T-cell (primary cell): ENCODE measurements around the gene PECR. TPM values are rescaled to one million over a fixed set of nuclear protein-coding genes. Genes with fewer than 3 reads are reported as not detected.

Experiments
- ATAC-seq, 4 experiments: fragments of 200-7000 bp in 3 of 4; fragments of 150-1000 bp in 1 of 4; cut with Tn5 transposase; replicated peaks in 1 of 4; 1 replicate in 3 of 4; 2 replicates in 1 of 4; pipeline ENCODE4 v1.10.0; 2021; ENCODE audit warnings: moderate library complexity in 3 of 4, mild to moderate bottlenecking in 2 of 4, moderate number of reproducible peaks in 1 of 4
- CTCF ChIA-PET, 2 donors: fragments of 300-600 bp; sonication (Branson Sonifier 250); formaldehyde crosslinking; loops; one replicate each; lab custom pipeline; 2022; ENCODE audit warnings: antibody characterized with exemption in 2 of 2; lab: Charles Lee
- POLR2A ChIA-PET, 2 donors: fragments of 300-600 bp; sonication (Branson Sonifier 250); formaldehyde crosslinking; loops; one replicate each; lab custom pipeline; 2022; ENCODE audit warnings: antibody characterized with exemption in 2 of 2; lab: Charles Lee
- DNase-seq, 35 experiments: peaks; one replicate each; pipeline versions ENCODE4 v3.0.0 to v3.0.0-alpha.2; 2013 to 2023
- H3K27ac ChIP-seq: one replicate; pipeline ENCODE4 v1.5.1; 2013; ENCODE audit warnings: low read length
- H3K27me3 ChIP-seq, 2 experiments: replicated peaks in 1 of 2; 1 replicate in 1 of 2; 2 replicates in 1 of 2; pipeline versions ENCODE4 v1.6.1 to v1.7.0; 2013; ENCODE audit warnings: low read length in 1 of 2, mixed read lengths in 1 of 2; ENCODE audit not compliant: control insufficient read depth in 2 of 2, insufficient read depth in 2 of 2; ENCODE audit errors: extremely low read depth in 1 of 2
- H3K36me3 ChIP-seq, 2 donors: 1 replicate in 1 of 2; 2 replicates in 1 of 2; pipeline versions ENCODE4 v1.6.1 to v1.7.0; 2013; ENCODE audit warnings: low read length in 1 of 2; ENCODE audit not compliant: control insufficient read depth in 2 of 2, insufficient read depth in 1 of 2; ENCODE audit errors: extremely low read depth in 1 of 2
- H3K4me1 ChIP-seq, 2 experiments: 1 replicate in 1 of 2; 2 replicates in 1 of 2; pipeline versions ENCODE4 v1.6.1 to v1.7.0; 2013; ENCODE audit warnings: low read length in 2 of 2, mixed read lengths in 1 of 2; ENCODE audit not compliant: insufficient read depth in 2 of 2, control insufficient read depth in 1 of 2; ENCODE audit errors: extremely low read depth in 1 of 2
- H3K4me3 ChIP-seq, 2 donors: 1 replicate in 1 of 2; 2 replicates in 1 of 2; pipeline versions ENCODE4 v1.5.1 to v1.7.0; 2013; ENCODE audit warnings: mild to moderate bottlenecking in 2 of 2, low read length in 1 of 2, moderate library complexity in 1 of 2; ENCODE audit not compliant: control insufficient read depth in 1 of 2; ENCODE audit errors: extremely low read depth in 1 of 2
- H3K9me3 ChIP-seq: 2 replicates; pipeline ENCODE4 v1.7.0; 2013
- H3K27ac Mint-ChIP-seq, 2 donors: one replicate each; pipeline ENCODE4 v1.8.0; 2020 to 2021; ENCODE audit warnings: mild to moderate bottlenecking in 2 of 2, mixed read lengths in 2 of 2
- H3K27me3 Mint-ChIP-seq, 2 donors: one replicate each; pipeline ENCODE4 v1.8.0; 2021 to 2022; ENCODE audit warnings: mixed read lengths in 2 of 2
- H3K36me3 Mint-ChIP-seq: one replicate; pipeline ENCODE4 v1.8.0; 2021; ENCODE audit warnings: mixed read lengths
- H3K4me1 Mint-ChIP-seq, 3 donors: one replicate each; pipeline ENCODE4 v1.8.0; 2020 to 2022; ENCODE audit warnings: mixed read lengths in 3 of 3, mild to moderate bottlenecking in 1 of 3
- H3K4me3 Mint-ChIP-seq, 3 donors: one replicate each; pipeline ENCODE4 v1.8.0; 2020 to 2022; ENCODE audit warnings: mild to moderate bottlenecking in 3 of 3, mixed read lengths in 3 of 3, moderate library complexity in 3 of 3
- H3K9me3 Mint-ChIP-seq, 3 donors: one replicate each; pipeline ENCODE4 v1.8.0; 2020 to 2022; ENCODE audit warnings: mixed read lengths in 3 of 3
- WGBS: methylation state at CpG from one replicate; pipeline ENCODE4 v1.1.5; 2013; ENCODE audit warnings: missing lambda C conversion rate; ENCODE audit not compliant: insufficient coverage; 5-methylcytosine and 5-hydroxymethylcytosine counted together
- total RNA-seq, 35 experiments: library from RNA in 6 of 35; stranded (reverse) in 6 of 35; fragments of 120-200 nt in 1 of 35; gene quantifications; one replicate each; pipeline versions ENCODE4 v1.2.1 to v1.2.4 and lab custom pipeline; 2013 to 2026

Gene PECR
- total RNA-seq = 10 to 100 TPM; 17.4 to 26.2 (median 20.6) TPM
- total RNA-seq (2013) = 27.3 TPM
- total RNA-seq (lab: John Stamatoyannopoulos, UW) = 1.0 to 19.5 (median 9.7) reads per million in 29 experiments

DNA sequence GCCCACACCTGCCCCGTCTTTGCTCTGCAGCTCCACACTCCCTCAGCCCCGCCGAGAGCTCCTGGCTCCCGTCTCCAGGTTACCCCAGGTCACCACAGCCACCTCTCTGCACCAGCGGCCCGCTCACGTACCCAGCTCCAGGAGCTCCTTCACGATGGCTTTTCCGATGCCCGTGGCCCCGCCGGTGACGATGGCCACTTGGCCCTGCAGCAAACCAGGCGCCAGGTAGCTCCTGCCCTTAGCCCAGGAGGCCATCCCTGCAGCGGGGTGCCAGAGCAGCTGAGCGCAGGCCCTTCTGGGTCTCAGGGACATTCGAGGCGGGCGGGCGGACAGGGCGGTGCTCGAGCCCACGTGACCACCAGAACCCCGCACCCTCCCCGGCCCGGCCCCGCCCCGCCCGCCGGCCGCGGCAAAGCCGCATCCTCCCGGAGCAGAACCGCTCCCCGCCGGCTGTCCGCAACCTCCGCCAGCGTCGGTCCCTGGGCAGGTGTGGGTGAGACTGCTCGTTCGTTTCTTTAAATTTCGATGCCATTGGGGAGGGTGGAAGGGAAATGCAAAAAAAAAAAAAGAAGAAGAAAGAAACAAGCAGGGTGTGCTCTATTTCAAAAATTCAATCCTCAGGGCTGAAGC is at the start of gene PECR, which contains the start of gene TMEM169:
Gene PECR, minus strand, starts transcription at position 323 of the 630 bp plus-strand sequence. Its CDS starts 68 bp downstream, at position 255.
Gene TMEM169, plus strand, starts transcription at position 433 of the 630 bp plus-strand sequence. CDS start 14,045 bp downstream, outside the sequence.
- WGBS = 0% methylated on average over 29 of the region's 44 CpGs

DNA sequence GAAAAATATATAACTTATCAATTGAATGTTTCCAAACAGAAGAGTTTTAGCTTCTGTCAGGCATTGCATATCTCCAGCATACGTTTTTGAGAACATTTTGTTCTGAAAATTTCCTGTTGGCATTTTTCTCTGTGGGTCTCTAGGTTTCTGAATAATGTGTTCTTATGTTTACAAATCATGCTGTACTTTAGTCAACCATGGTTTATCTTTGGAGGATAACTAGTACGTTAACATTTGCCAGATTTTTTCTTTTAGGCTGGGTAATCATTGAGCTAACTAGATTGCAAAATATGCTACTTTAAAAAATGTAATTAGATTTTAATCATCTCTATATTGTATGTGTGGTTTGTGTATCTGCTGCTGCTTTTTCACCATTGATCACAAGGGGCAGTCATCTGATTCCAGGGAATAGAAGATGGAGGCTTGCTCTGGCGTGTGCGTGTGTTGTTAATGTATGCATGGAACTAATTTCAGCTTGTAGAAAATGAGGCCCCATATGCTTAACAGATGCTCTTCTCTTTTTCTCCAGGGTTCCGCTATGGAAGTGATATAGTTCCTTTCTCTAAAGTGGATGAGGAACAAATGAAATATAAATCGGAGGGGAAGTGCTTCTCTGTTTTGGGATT is 48.9 kb upstream of the PECR start:
- Histone ChIP-seq H3K36me3 (peaks cover 6 to 96% of the 10 kb centered on the region in 2 donors), H3K4me3 (no peak overlapping the region), H3K27me3 (no peaks in the 10 kb centered on the region), H3K4me1 (peaks cover 0 to 14% of the 10 kb centered on the region in 2 experiments), H3K27ac (no peak overlapping the region), H3K9me3 (no peaks in the 10 kb centered on the region)
- DNase-seq (no peak), ATAC-seq (no peak)
- Mint-ChIP-seq H3K27me3 (no peaks in the 10 kb centered on the region), H3K4me3 (no peak overlapping the region), H3K36me3 (peaks cover 80% of the 10 kb centered on the region), H3K4me1 (peaks cover 68 to 73% (median 68%) of the 10 kb centered on the region in 3 donors), H3K9me3 (no peaks in the 10 kb centered on the region), H3K27ac (peak overlapping the region; percentile 45 to 66)
- ChIA-PET CTCF (interaction anchor here (0.7 to 1.8 kb wide), 4 partner anchors 10 to 23 kb away, joined by 3 to 13 read pairs (median 4); no protein-coding TSS in a partner anchor), POLR2A (interaction anchor here in 1 of 2 donors (0.6 kb wide), 1 partner anchor 39 kb away, joined by 7 read pairs; no protein-coding TSS in a partner anchor)
- WGBS = 40% methylated on average over 1 of the region's 6 CpGs

More for the DNA sequence above, at the start of gene PECR, which contains the start of gene TMEM169:
- no peaks in the 10 kb centered on the region for H3K9me3 Mint-ChIP-seq
- no peaks in the 10 kb centered on the region for H3K27me3 ChIP-seq
- H3K4me1 ChIP-seq = peaks cover 34 to 53% of the 10 kb centered on the region in 2 experiments
- peak within 1 kb of the TSS; percentile 95 to 98 for H3K27ac Mint-ChIP-seq
- no peaks in the 10 kb centered on the region for H3K9me3 ChIP-seq
- peak within 1 kb of the TSS; percentile 89 to 99 (median 93) for H3K4me3 Mint-ChIP-seq
- POLR2A ChIA-PET = interaction anchor here (0.6 to 0.7 kb wide), 3 partner anchors 33 to 512 kb away, joined by 3 to 4 read pairs (median 4); no protein-coding TSS in a partner anchor
- no peaks in the 10 kb centered on the region for H3K27me3 Mint-ChIP-seq
- H3K36me3 Mint-ChIP-seq = peaks cover 3% of the 10 kb centered on the region
- peak within 1 kb of the TSS; percentile 75 for H3K27ac ChIP-seq
- CTCF ChIA-PET = interaction anchor here (0.6 to 1.7 kb wide), 9 partner anchors 11 to 60 kb away, joined by 3 to 9 read pairs (median 4); no protein-coding TSS in a partner anchor
- ATAC-seq = peak; percentile 86 to 88 (median 86)
- peak within 1 kb of the TSS; percentile 59 to 97 for H3K4me3 ChIP-seq
- H3K36me3 ChIP-seq = no peaks in the 10 kb centered on the region
- peak; percentile 32 to 79 (median 60) for DNase-seq
- H3K4me1 Mint-ChIP-seq = peaks cover 58 to 66% (median 64%) of the 10 kb centered on the region in 3 donors

DNA sequence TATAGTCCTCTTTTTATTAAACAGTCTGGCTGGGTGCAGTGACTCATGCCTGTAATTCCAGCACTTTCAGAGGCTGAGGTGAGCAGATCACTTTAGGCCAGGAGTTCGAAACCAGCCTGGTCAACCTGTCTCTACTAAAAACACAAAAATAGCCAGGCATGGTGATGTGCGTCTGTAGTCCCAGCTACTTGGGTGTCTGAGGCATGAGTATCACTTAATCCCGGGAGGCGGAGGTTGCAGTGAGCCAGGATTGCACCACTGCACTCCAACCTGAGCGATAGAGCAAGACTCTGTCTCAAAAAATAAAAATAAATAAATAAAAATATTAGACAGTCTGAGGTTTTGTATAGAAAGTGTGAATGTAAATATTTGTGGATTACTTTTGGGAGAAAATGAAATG is 45.3 kb upstream of the PECR start:
- ChIA-PET CTCF (interaction anchor here (1.1 to 1.3 kb wide), 3 partner anchors 9 to 17 kb away, joined by 3 to 5 read pairs (median 4); no protein-coding TSS in a partner anchor), POLR2A (interaction anchor here in 1 of 2 donors (1.0 kb wide), 1 partner anchor 69 kb away, joined by 4 read pairs; no protein-coding TSS in a partner anchor)
- H3K9me3 ChIP-seq = no peaks in the 10 kb centered on the region
- H3K4me3 Mint-ChIP-seq = no peak overlapping the region
- no peak overlapping the region for H3K27ac Mint-ChIP-seq
- no peaks in the 10 kb centered on the region for H3K27me3 Mint-ChIP-seq
- H3K27ac ChIP-seq = no peak overlapping the region
- H3K4me1 ChIP-seq = peaks cover 0 to 12% of the 10 kb centered on the region in 2 experiments
- DNase-seq (no peak), ATAC-seq (no peak)
- 100% methylated on average over 1 of the region's 5 CpGs for WGBS
- peaks cover 72% of the 10 kb centered on the region for H3K36me3 Mint-ChIP-seq
- peaks cover 64 to 69% (median 66%) of the 10 kb centered on the region in 3 donors for H3K4me1 Mint-ChIP-seq
- no peaks in the 10 kb centered on the region for H3K9me3 Mint-ChIP-seq
- peaks cover 5 to 94% of the 10 kb centered on the region in 2 donors for H3K36me3 ChIP-seq
- no peaks in the 10 kb centered on the region for H3K27me3 ChIP-seq
- H3K4me3 ChIP-seq = no peak overlapping the region

DNA sequence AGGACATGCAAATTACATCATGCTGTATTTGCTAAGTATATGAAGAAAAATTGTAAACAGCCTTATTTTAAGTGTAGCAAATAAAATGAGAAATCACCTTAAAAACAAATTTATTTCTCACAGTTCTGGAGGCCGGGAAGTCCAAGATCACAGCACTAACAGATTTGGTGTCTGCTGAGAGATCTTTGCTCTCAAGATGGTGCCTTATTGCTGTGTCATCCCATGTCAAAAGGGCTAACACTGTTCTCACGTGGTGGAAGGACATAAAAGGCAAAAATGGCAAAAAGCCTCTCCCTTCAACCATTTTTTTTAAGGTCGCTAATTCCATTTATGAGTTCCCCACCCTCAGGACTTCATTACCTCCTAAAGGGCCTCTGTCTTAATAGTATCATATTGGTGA is 39.6 kb upstream of the PECR start:
- ChIA-PET CTCF (no interaction called here), POLR2A (no interaction called here)
- no peaks in the 10 kb centered on the region for H3K9me3 Mint-ChIP-seq
- peak overlapping the region; percentile 17 to 74 for H3K27ac Mint-ChIP-seq
- ATAC-seq = no peak
- DNase-seq = no peak
- WGBS = 100% methylated on average over 1 of the region's 3 CpGs
- Histone ChIP-seq H3K4me1 (peaks cover 21 to 31% of the 10 kb centered on the region in 2 experiments), H3K4me3 (no peak overlapping the region), H3K36me3 (peaks cover 14 to 95% of the 10 kb centered on the region in 2 donors), H3K27ac (no peak overlapping the region), H3K27me3 (no peaks in the 10 kb centered on the region), H3K9me3 (no peaks in the 10 kb centered on the region)
- no peaks in the 10 kb centered on the region for H3K27me3 Mint-ChIP-seq
- peak overlapping the region in 1 of 3 donors; percentile 64 for H3K4me3 Mint-ChIP-seq
- peaks cover 75 to 80% (median 77%) of the 10 kb centered on the region in 3 donors for H3K4me1 Mint-ChIP-seq
- H3K36me3 Mint-ChIP-seq = peaks cover 74% of the 10 kb centered on the region

DNA sequence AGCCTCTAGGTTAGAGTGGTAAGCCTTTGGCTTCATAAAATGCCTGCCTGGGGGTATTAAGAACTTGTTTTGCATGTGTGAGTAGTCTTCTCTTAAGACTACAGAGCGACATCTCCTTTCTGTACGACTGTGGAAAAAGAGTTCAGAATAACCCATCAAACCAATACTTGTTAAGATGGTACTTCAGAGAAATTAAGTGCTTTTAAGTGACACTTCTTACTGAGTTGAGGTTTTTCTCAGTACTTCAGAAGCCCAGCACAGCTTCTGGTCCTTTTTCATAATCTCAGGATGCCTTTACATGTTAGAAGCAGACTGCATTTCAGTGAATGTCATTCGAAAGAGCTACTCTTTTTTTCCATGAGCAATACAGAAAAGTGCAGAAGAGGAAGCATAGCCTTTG is 38.4 kb upstream of the PECR start:
- Mint-ChIP-seq H3K27me3 (no peaks in the 10 kb centered on the region), H3K4me3 (peak overlapping the region in 1 of 3 donors; percentile 64), H3K9me3 (no peaks in the 10 kb centered on the region), H3K27ac (peak overlapping the region; percentile 53 to 89), H3K36me3 (peaks cover 66% of the 10 kb centered on the region), H3K4me1 (peaks cover 77 to 84% (median 81%) of the 10 kb centered on the region in 3 donors)
- Histone ChIP-seq H3K4me1 (peaks cover 26 to 38% of the 10 kb centered on the region in 2 experiments), H3K9me3 (no peaks in the 10 kb centered on the region), H3K27ac (no peak overlapping the region), H3K4me3 (no peak overlapping the region), H3K36me3 (peaks cover 11 to 89% of the 10 kb centered on the region in 2 donors), H3K27me3 (no peaks in the 10 kb centered on the region)
- WGBS = no CpG with 5 or more reads among the region's 3 CpGs
- DNase-seq = peak in 1 of 35 experiments; percentile 40
- POLR2A ChIA-PET = interaction anchor here (0.6 to 1.5 kb wide), 6 partner anchors 10 to 104 kb away, joined by 3 to 8 read pairs (median 3); partner anchors contain the start of gene XRCC5 (in 1 of the 2)
- ATAC-seq = peak; percentile 55 to 86 (median 68)
- CTCF ChIA-PET = interaction anchor here (0.6 to 2.1 kb wide), 4 partner anchors 8 to 13 kb away, joined by 3 to 6 read pairs (median 4); no protein-coding TSS in a partner anchor
